NB4 (cell line): ENCODE data around the gene DNAJC22.

Source experiments
- DNase-seq: peaks from one replicate; pipeline ENCODE4 v3.0.0; 2010; ENCODE audit warnings: low read depth
- H3K4me3 ChIP-seq: one replicate; pipeline ENCODE4 v1.5.1; 2011; ENCODE audit warnings: mild to moderate bottlenecking, low read depth, low read length, moderate library complexity
- CTCF ChIP-seq: IDR thresholded peaks from one replicate; pipeline ENCODE4 v1.5.1; 2012; ENCODE audit warnings: low read depth, low read length
- MAX ChIP-seq: IDR thresholded peaks from 2 replicates; pipeline ENCODE4 v1.6.1; 2011; ENCODE audit warnings: low read depth, low read length
- MYC ChIP-seq: IDR thresholded peaks from 2 replicates; pipeline ENCODE4 v1.6.1; 2011; ENCODE audit warnings: low read depth, low read length
- POLR2A ChIP-seq: IDR thresholded peaks from 2 replicates; pipeline ENCODE4 v1.6.1; 2011; ENCODE audit warnings: mild to moderate bottlenecking; ENCODE audit not compliant: insufficient read length; ENCODE audit errors: extremely low read depth

DNAJC22 gene

GRCh38 chr12:49365542-49365941 lies 18.9 kb downstream of the DNAJC22 start:
- TF ChIP-seq POLR2A (no peak), MAX (0 out of 2 replicates have a peak, but pooled peaks have one; percentile 34)
- peak overlapping the region; percentile 72 for H3K4me3 ChIP-seq
- DNase-seq = peak; percentile 47

- no peak for DNase-seq
- H3K4me3 ChIP-seq = peak overlapping the region; percentile 72
- TF ChIP-seq POLR2A (no peak), MYC (no peak), CTCF (no peak), MAX (no peak)
These were observed 19.5 kb downstream of the DNAJC22 start for GRCh38 chr12:49366096-49366651.

- TF ChIP-seq CTCF (peak; percentile 17), MYC (no peak; the same call in none of the 2 replicates), POLR2A (peak; percentile 85), MAX (no peak; the same call in 1 of the 2 replicates)
- H3K4me3 ChIP-seq = peak overlapping the region; percentile 72
- DNase-seq = peak; percentile 98
These were observed 20.1 kb downstream of the DNAJC22 start for GRCh38 chr12:49366652-49367380.

GRCh38 chr12:49367381-49368239 lies 20.9 kb downstream of the DNAJC22 start, which contains the start of gene SPATS2:
Gene SPATS2 (plus strand): TSS chr12:49367462. CDS start chr12:49461013, 93,551 bp downstream.
- H3K4me3 ChIP-seq = peak within 1 kb of the TSS; percentile 81
- DNase-seq = no peak
- TF ChIP-seq POLR2A (peak; percentile 1), CTCF (no peak)

- peak overlapping the region; percentile 81 for H3K4me3 ChIP-seq
- TF ChIP-seq POLR2A (no peak), CTCF (no peak), MAX (no peak), MYC (no peak)
- no peak for DNase-seq
These were observed 21.5 kb downstream of the DNAJC22 start for GRCh38 chr12:49368240-49368600.
